GM12892 (cell line): ENCODE measurements around the gene GNAI3.

Experiments used
- POLR2A ChIP-seq: IDR thresholded peaks from 2 replicates; pipeline ENCODE4 v1.6.1; 2011; ENCODE audit warnings: low read depth, low read length, control low read depth
- POLR2AphosphoS5 ChIP-seq: IDR thresholded peaks from 2 replicates; pipeline ENCODE4 v1.6.1; 2011; ENCODE audit warnings: low read depth, low read length, control low read depth
- TAF1 ChIP-seq: IDR thresholded peaks from 2 replicates; pipeline ENCODE4 v1.6.1; 2011; ENCODE audit warnings: low read depth, mild to moderate bottlenecking, control low read depth, low read length, borderline replicate concordance

GRCh38 chr1:109625601-109626560, 77.5 kb downstream of the GNAI3 start:
- TF ChIP-seq POLR2AphosphoS5 (no peak), TAF1 (no peak), POLR2A (no peak)
